Stimulated activated naive CD8-positive, alpha-beta T cell treated with anti-CD3 and anti-CD28 coated beads, Interleukin-15, Interleukin-2, amounts not matched to agents 100 ng/mL and 50 ng/mL, for 24 hours (primary cell): ENCODE measurements around the gene EEFSEC.

Experiments
- H3K27ac Mint-ChIP-seq: one replicate; pipeline ENCODE4 v1.8.0; 2021; ENCODE audit warnings: mild to moderate bottlenecking, mixed read lengths
- H3K27me3 Mint-ChIP-seq: one replicate; pipeline ENCODE4 v1.8.0; 2021; ENCODE audit warnings: mixed read lengths
- H3K36me3 Mint-ChIP-seq: one replicate; pipeline ENCODE4 v1.8.0; 2021; ENCODE audit warnings: low read depth, mixed read lengths
- H3K4me1 Mint-ChIP-seq: one replicate; pipeline ENCODE4 v1.8.0; 2021; ENCODE audit warnings: low read depth, mixed read lengths
- H3K4me3 Mint-ChIP-seq: one replicate; pipeline ENCODE4 v1.8.0; 2021; ENCODE audit warnings: mild to moderate bottlenecking, mixed read lengths
- H3K9me3 Mint-ChIP-seq: one replicate; pipeline ENCODE4 v1.8.0; 2021; ENCODE audit warnings: mixed read lengths

Gene EEFSEC, protein sequence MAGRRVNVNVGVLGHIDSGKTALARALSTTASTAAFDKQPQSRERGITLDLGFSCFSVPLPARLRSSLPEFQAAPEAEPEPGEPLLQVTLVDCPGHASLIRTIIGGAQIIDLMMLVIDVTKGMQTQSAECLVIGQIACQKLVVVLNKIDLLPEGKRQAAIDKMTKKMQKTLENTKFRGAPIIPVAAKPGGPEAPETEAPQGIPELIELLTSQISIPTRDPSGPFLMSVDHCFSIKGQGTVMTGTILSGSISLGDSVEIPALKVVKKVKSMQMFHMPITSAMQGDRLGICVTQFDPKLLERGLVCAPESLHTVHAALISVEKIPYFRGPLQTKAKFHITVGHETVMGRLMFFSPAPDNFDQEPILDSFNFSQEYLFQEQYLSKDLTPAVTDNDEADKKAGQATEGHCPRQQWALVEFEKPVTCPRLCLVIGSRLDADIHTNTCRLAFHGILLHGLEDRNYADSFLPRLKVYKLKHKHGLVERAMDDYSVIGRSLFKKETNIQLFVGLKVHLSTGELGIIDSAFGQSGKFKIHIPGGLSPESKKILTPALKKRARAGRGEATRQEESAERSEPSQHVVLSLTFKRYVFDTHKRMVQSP

DNA sequence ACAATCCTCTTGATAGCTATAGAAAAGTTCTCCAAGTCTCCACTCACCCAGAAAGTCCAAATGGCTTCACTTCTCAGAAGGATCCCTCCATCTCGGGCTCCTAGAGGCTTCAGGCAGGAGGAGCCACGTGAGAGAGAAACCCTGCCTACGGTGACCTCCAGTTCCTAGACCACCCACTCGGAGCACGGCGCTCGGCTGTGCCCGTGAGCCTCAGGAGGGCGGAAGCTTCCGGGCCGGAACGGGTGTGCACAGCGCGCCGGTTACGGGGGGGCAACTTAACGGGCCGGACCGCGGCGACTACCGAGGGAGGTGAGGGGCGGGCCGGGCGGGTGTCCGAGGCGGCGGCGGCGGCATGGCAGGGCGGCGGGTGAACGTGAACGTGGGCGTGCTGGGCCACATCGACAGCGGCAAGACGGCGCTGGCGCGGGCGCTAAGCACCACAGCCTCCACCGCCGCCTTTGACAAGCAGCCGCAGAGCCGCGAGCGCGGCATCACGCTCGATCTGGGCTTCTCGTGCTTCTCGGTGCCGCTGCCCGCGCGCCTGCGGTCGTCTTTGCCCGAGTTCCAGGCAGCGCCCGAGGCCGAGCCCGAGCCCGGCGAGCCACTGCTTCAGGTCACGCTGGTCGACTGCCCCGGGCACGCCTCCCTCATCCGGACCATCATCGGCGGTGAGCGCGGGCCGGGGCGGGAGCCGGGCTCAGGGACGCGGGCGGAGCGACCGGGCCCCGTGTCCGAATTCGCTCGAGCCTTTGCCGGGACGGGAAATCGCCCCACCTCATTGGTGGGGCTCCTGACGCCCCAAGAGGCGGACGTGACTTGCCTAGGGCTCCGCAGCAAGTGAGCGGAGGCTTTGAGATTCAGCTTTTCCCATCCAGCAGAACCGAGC is at the start of gene EEFSEC:
Gene EEFSEC, plus strand, starts transcription at position 326 of the 886 bp plus-strand sequence. Its CDS starts 27 bp downstream, at position 353.
- Mint-ChIP-seq H3K4me3 (peak within 1 kb of the TSS; percentile 92), H3K9me3 (no peaks in the 10 kb centered on the region), H3K27me3 (no peaks in the 10 kb centered on the region), H3K27ac (peak within 1 kb of the TSS; percentile 96), H3K36me3 (peaks cover 30% of the 10 kb centered on the region), H3K4me1 (peaks cover 29% of the 10 kb centered on the region)

DNA sequence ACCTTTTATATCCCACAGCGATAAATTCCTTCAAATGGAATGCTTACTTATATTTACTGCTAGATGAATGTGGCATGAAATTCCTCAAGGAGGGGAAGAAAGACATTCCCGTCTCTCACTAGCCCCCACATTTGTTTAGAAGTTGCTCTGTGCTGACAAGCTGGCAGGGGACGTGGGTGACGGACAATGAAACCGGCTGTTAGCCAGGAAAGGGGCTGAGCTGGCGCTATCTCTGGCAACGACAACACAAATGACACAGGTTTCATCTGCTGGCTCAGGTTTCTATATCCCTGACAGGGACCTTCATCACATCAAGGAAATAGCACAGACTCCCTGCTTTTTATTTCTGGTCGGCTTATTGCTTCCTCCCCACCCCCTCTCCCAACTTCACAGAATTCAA is 45.4 kb upstream of the EEFSEC start:
- Mint-ChIP-seq H3K36me3 (peaks cover 64% of the 10 kb centered on the region), H3K27me3 (no peaks in the 10 kb centered on the region), H3K4me1 (peaks cover 17% of the 10 kb centered on the region), H3K27ac (no peak overlapping the region), H3K4me3 (no peak overlapping the region), H3K9me3 (no peaks in the 10 kb centered on the region)

DNA sequence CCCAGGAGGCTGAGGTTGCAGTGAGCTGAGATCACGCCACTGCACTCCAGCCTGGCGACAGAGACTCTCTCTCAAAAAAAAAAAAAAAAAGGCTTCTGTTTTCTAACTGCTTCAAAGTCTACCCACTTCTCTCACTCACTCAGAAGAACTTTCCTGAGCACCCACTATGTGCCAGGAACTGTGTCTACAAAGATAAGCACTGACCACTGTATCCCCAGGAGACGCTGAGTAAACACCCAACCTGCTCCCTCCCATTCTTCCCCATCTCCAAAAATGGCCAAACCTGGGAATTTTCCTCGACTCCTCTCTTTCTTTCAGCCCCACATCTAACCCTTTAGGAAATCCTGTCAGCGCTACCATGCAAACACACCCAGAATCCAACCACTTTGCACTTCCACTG is 42.1 kb upstream of the EEFSEC start:
- Mint-ChIP-seq H3K4me1 (peaks cover 42% of the 10 kb centered on the region), H3K27me3 (no peaks in the 10 kb centered on the region), H3K4me3 (no peak overlapping the region)

DNA sequence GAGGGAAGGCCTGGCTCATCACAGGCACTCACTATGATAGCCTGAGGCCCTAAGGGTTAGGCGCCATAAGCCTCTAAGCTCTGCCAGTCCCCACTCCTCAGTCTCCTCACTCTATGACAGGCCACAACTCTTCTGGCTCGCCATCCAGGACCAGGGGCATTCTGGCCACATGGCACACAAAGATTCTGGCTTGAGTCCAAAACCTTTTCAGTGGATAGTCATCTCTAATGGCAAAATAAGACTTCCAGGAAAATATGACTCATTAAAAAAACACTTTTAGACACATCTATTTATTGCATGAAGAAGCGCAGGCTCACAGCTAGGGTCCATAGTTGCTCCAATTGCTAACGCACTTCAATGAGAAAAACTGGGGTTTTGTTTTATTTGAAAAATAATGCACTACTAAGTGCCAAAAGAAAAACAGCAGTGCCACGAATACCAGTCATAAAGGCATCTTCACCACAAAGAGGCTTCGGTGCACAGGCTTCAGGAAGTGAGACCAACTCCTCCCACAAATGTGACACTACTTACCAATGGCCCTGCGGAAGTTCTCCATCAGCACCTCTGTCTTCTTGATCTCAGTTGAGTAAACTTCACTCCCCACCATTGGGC is 40.8 kb upstream of the EEFSEC start:
- Mint-ChIP-seq H3K4me1 (peaks cover 42% of the 10 kb centered on the region), H3K27me3 (no peaks in the 10 kb centered on the region), H3K27ac (peak overlapping the region; percentile 89), H3K36me3 (peaks cover 68% of the 10 kb centered on the region), H3K4me3 (peak overlapping the region; percentile 47), H3K9me3 (no peaks in the 10 kb centered on the region)

More for the DNA sequence above, 42.1 kb upstream of the EEFSEC start:
- no peaks in the 10 kb centered on the region for H3K9me3 Mint-ChIP-seq
- H3K27ac Mint-ChIP-seq = peak overlapping the region; percentile 89
- peaks cover 68% of the 10 kb centered on the region for H3K36me3 Mint-ChIP-seq

DNA sequence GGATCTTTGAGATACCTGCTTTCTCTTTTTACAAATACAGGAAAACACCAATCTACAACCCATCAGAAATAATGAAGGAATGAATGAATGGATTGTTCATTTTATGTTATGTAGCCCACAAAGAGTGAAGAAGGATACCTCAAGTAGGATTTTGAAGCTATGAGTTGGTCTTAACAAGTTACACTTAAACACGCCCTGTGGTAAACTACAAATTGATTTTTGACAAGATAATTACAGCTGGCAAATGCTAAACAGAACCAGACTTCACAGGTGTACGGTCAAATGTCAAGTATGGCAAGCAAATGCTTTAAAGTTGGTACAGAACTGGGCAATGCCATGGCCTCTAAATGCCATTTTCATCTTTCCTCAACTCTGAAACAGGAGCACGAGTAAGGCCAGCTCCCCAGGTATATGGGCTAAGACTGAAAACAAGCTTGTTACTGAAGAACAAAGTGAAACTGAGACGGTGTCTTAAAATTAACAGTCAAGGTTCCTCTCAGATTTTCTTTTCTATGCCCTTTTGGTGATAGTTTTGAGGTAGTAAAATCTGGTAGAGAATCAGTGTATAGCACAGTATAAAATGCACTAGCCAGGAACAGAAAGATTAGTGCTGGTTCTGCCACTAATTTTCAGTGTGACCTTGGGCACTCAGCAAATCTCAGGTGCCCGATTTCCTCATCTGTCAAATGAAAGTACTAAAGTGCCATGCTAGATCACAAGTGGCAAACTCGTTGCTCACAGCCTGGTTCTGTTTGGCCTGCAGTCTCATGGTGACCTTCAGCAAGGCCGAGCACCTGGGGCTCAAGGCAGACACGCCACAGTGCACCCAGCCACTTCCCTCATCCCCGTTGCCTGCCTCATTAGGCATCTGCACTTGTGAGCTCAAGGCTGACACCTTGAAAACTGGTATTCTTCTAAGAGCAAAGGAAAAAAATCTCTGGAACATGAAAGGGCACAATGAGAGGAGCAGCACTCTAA is 39.2 kb upstream of the EEFSEC start:
- Mint-ChIP-seq H3K36me3 (peaks cover 77% of the 10 kb centered on the region), H3K27me3 (no peaks in the 10 kb centered on the region), H3K4me3 (peak overlapping the region; percentile 52), H3K27ac (peak overlapping the region; percentile 59), H3K9me3 (no peaks in the 10 kb centered on the region), H3K4me1 (peaks cover 50% of the 10 kb centered on the region)

DNA sequence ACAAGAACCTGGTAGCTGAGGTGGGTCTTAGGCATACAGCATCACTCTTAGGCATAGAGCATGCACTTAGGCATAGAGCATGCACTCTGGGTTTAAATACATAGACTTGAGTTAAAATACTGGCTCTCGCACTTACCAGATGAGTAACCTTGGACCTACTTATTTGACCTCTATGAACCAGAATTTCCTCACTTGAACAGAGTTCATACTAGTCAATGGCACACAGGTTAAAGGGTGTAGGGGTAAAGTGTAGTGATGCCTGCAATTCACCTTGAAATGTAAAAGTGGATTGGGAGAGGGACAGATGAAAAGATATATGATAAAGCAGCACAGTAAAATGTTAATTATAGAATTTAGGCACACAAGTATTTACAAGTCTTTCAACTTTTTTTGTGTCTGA is 31.3 kb upstream of the EEFSEC start:
- H3K4me1 Mint-ChIP-seq = peaks cover 34% of the 10 kb centered on the region
- no peaks in the 10 kb centered on the region for H3K9me3 Mint-ChIP-seq
- peak overlapping the region; percentile 69 for H3K27ac Mint-ChIP-seq
- H3K4me3 Mint-ChIP-seq = peak overlapping the region; percentile 96
- H3K27me3 Mint-ChIP-seq = no peaks in the 10 kb centered on the region
- peaks cover 41% of the 10 kb centered on the region for H3K36me3 Mint-ChIP-seq

DNA sequence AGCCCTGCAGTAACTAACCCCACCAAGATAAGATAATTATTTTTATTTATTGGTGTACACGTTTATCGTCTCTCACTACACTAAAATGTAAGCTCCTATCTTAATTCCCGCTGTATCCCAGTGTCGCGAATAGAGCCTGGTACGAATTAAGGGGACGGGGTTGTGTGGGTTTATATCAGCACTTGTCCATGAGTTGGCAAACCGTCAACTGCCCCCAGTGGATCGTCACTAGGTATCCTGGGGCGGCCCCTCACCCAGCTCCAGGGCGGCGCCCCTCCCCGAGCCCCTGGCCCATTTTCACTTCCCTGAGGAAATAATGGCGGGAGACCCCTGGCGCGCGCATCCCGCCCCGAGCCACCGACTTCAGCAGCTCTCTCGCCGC is 30.1 kb upstream of the EEFSEC start:
- Mint-ChIP-seq H3K9me3 (no peaks in the 10 kb centered on the region), H3K36me3 (peaks cover 30% of the 10 kb centered on the region), H3K27me3 (no peaks in the 10 kb centered on the region), H3K4me3 (peak overlapping the region; percentile 96), H3K27ac (peak overlapping the region; percentile 99), H3K4me1 (peaks cover 34% of the 10 kb centered on the region)

DNA sequence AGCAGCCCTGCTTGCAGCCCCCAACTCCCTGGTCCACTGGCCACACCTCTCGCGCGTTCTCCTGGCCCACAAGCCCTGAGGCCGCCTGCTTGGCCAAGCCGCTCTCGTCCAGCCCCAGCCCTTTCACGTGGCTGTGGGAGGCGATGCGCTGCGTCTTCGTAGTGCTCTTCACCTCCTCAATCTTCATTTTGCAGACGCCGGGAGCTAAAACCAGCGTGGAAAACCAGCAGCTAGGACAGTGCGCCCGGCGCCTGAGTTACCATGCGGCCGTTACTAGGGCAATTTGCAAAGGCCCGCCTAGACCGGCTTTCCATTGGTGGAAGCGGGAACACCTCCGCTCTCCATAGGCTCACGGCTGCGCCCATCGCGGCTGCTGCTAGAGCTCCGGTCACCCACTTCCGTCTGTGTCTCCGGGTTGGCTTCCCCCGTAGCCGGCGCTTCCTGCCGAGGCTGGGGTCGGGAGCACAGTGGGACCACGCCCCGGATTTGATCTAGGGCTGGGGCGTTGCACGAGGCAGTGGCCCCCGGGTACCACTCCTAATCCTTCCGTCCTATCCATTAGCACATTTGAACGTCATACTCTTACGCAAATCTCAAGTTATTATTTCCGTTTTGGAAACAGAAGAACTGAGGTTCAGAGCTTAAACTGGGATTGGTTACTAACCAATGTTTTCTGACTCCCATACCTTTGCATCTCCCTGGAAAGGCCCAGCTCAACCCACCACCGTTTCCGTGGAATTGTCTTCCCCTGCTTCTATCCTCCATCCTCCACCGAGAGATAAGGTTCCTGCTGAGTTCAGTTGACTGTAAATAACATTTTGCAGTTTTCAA is 29.5 kb upstream of the EEFSEC start, which contains the start of gene RUVBL1:
Gene RUVBL1, minus strand, starts transcription at position 275 of the 831 bp plus-strand sequence. Its CDS starts 88 bp downstream, at position 187.
- Mint-ChIP-seq H3K27me3 (no peaks in the 10 kb centered on the region), H3K4me3 (peak within 1 kb of the TSS; percentile 96), H3K4me1 (peaks cover 27% of the 10 kb centered on the region), H3K36me3 (peaks cover 24% of the 10 kb centered on the region), H3K9me3 (no peaks in the 10 kb centered on the region), H3K27ac (peak within 1 kb of the TSS; percentile 99)

DNA sequence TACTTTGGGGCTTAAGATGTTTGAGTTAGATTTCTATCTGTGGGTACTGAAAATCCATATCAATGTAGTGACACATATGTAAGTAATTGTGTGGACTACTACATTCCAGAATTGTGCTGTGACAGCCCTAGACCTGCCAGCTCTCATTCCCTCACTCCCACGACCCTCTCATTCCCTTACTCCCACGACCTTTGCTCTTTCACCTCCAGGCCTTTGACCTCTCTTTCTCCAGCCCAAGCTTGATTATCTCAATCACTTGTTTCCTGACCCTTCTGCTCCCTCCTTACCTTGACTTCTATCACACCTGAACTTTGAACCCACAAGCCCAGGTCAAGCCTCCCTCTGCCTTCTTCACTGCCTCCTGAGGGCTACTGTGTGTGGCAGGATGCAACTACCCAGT is 26.0 kb upstream of the EEFSEC start:
- H3K27ac Mint-ChIP-seq = no peak overlapping the region

DNA sequence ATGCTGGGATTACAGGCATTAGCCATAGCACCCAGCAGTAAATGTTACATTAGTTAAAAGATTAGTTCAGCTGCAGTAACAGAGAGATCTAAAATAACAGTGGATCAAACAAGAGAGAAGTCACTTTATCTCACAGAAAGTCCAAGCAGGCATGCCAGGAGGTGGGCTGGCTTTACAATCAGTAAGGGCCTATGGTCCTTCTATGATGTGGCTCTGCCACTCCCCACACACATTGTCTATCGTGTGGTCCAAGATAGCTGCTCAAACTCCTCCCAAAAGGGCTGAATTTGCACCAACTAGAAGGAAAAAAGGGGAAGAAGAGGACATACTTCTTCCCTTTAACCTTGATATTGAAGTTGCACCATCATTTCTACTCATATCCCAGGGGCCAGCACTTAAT is 25.0 kb upstream of the EEFSEC start:
- no peaks in the 10 kb centered on the region for H3K36me3 Mint-ChIP-seq
- no peak overlapping the region for H3K27ac Mint-ChIP-seq
- no peak overlapping the region for H3K4me3 Mint-ChIP-seq
- H3K27me3 Mint-ChIP-seq = no peaks in the 10 kb centered on the region
- H3K9me3 Mint-ChIP-seq = no peaks in the 10 kb centered on the region
- peaks cover 10% of the 10 kb centered on the region for H3K4me1 Mint-ChIP-seq

More for the DNA sequence above, 26.0 kb upstream of the EEFSEC start:
- Mint-ChIP-seq H3K9me3 (no peaks in the 10 kb centered on the region), H3K27me3 (no peaks in the 10 kb centered on the region), H3K4me3 (no peak overlapping the region), H3K4me1 (peaks cover 18% of the 10 kb centered on the region), H3K36me3 (peaks cover 5% of the 10 kb centered on the region)

DNA sequence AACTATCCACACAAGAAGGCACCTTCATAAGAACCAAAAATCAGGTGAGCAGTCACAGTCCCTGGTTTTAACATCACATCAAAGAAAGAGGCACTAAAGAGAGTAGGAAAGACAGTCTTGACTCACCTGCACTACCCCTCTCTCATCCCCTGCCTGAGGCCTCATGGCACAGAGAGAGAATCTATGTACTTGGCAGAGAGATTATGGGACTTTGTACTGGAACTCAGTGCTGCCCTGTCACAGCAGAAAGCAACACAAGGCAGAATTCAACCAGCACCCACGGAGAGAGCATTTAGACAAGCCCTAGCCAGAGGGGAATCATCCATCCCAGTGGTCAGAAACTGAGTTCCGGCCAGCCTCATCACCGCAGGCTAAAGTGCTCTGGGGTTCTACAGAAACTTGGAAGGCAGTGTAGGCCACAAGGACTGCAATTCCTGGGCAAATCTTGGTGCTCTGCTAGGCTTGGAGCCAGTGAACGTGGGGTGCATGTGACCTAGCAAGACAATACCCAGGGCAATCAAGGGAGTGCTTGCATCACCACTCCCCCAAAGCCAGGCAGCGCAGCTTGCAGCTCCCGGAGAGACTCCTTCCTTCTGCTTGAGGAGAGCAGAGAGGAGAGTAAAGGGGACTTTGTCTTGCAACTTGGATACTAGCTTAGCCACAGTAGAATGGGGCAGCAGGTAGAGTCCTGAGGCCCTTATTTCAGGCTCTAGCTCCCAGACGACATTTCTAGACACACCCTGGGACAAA is 21.2 kb upstream of the EEFSEC start:
- Mint-ChIP-seq H3K9me3 (no peaks in the 10 kb centered on the region), H3K27ac (no peak overlapping the region)

DNA sequence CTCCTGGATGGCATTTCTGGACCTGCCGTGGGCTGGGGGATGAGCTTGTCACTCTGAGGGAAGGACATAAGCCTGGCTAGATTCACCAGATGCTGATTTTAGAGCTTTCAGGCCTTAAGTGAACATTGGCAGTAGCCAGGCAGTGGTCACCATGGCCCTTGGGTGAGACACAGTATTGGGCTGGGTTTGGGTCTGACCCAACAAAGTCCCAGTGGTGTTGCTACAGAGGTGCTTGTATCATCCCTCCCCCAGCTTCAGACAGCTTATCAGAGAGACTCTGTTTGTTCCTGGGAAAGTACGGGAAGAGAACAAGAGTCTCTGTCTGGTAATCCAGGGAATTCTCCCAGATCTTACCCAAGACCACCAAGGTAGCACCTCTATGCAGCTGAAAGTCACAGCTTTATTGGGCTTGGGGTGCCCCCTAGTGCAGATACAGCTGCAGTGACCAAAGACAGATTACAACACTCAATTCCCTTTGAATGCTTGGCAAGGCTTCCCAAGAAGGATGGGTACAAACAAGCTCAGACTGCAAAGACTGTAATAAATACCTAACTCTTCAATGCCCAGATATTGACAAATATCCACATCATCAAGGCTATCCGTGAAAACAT is 19.9 kb upstream of the EEFSEC start:
- no peaks in the 10 kb centered on the region for H3K9me3 Mint-ChIP-seq
- H3K27ac Mint-ChIP-seq = no peak overlapping the region
- H3K27me3 Mint-ChIP-seq = no peaks in the 10 kb centered on the region
- no peaks in the 10 kb centered on the region for H3K36me3 Mint-ChIP-seq
- H3K4me1 Mint-ChIP-seq = no peaks in the 10 kb centered on the region
- H3K4me3 Mint-ChIP-seq = no peak overlapping the region

More for the DNA sequence above, 21.2 kb upstream of the EEFSEC start:
- Mint-ChIP-seq H3K27me3 (no peaks in the 10 kb centered on the region), H3K4me1 (no peaks in the 10 kb centered on the region), H3K4me3 (no peak overlapping the region), H3K36me3 (no peaks in the 10 kb centered on the region)
